C4-2B (cell line): ENCODE results near the gene RAB11FIP4.

ENCODE experiments used
- ZFX ChIP-seq: fragments of 450-650 bp; IDR thresholded peaks from 2 replicates; pipeline ENCODE4 v1.6.1; 2017
- TF ChIP-seq, protein P1 (sequence below): fragments of 450-650 bp; conservative IDR thresholded peaks from 2 replicates; pipeline ENCODE4 v1.5.1; 2017; ENCODE audit warnings: mild to moderate bottlenecking

DNA sequence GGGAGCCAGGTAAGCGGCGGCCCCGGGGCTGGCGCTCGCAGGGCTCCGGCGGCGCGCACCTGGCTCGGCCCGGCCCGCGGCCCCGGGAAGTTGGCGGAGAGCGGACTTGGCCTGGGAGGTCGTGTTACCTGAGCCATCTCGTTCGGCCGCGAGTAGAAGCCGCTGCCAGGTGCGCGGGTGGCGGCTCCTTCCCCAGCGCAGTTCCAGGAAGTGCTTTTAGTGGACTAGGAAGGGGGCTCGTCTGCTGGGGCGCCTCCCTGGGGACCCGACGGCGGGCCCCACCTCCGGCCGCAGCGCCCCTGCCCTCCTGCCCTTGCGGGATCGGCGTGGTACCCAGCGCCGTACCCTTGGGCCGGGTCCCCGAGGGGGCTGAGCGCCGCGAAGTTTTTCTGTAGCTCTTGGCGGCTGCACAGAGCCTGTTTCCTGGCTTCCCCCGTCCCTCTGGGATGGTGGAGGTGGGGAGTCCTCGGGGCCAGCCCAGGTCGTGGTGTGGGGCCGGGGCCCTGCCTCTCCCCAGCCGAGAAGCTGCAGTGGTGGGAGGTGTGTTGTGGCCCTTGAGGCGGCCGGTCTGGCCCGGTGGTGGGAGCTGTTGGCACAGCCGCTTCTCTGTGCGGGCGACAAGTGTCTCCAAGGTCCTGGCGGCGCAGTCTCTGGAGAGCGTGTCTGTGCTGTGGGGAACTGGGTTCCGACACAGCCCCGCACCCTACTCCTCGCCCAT is 96.9 kb downstream of the RAB11FIP4 start:
- TF ChIP-seq, protein P1, sequence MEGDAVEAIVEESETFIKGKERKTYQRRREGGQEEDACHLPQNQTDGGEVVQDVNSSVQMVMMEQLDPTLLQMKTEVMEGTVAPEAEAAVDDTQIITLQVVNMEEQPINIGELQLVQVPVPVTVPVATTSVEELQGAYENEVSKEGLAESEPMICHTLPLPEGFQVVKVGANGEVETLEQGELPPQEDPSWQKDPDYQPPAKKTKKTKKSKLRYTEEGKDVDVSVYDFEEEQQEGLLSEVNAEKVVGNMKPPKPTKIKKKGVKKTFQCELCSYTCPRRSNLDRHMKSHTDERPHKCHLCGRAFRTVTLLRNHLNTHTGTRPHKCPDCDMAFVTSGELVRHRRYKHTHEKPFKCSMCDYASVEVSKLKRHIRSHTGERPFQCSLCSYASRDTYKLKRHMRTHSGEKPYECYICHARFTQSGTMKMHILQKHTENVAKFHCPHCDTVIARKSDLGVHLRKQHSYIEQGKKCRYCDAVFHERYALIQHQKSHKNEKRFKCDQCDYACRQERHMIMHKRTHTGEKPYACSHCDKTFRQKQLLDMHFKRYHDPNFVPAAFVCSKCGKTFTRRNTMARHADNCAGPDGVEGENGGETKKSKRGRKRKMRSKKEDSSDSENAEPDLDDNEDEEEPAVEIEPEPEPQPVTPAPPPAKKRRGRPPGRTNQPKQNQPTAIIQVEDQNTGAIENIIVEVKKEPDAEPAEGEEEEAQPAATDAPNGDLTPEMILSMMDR, result no peak
- peak; percentile 77; the same call in 1 of the 2 replicates for TF ChIP-seq ZFX
